ENCODE measurements around the gene TRIP11.

Gene TRIP11

GRCh38 chr14:91975763-91976162 lies 64.1 kb downstream of the TRIP11 start:
- no peak for TF ChIP-seq CTCF (IDR thresholded peaks at IDR 0.05)

GRCh38 chr14:91971188-91971778 lies 68.6 kb downstream of the TRIP11 start:
- no peak for TF ChIP-seq CTCF (IDR thresholded peaks at IDR 0.05)

More at GRCh38 chr14:91975763-91976162, 64.1 kb downstream of the TRIP11 start:
- Histone ChIP-seq H3K4me3 (ENCODE audit: low read depth in 1 of 2, low read length in 1 of 2) (no peak overlapping the region), H3K36me3 (peaks cover 43% of the 10 kb centered on the region), H3K4me1 (ENCODE audit: control insufficient read depth in 1 of 2, insufficient read depth in 1 of 2, low read depth in 1 of 2, low read length in 1 of 2) (no peaks in the 10 kb centered on the region), H3K27ac (no peak overlapping the region), H3K27me3 (no peaks in the 10 kb centered on the region), H3K9me3 (no peaks in the 10 kb centered on the region)

GRCh38 chr14:91968280-91968679 lies 71.6 kb downstream of the TRIP11 start:
- H3K27me3 ChIP-seq = no peaks in the 10 kb centered on the region
- peaks cover 53% of the 10 kb centered on the region for H3K36me3 ChIP-seq
- H3K9me3 ChIP-seq = no peaks in the 10 kb centered on the region
- H3K4me3 ChIP-seq (ENCODE audit: low read depth in 1 of 2, low read length in 1 of 2) = no peak overlapping the region
- no peak for TF ChIP-seq CTCF (IDR thresholded peaks at IDR 0.05)
- no peak overlapping the region for H3K27ac ChIP-seq
- no peaks in the 10 kb centered on the region for H3K4me1 ChIP-seq (ENCODE audit: control insufficient read depth in 1 of 2, insufficient read depth in 1 of 2, low read depth in 1 of 2, low read length in 1 of 2)

More at GRCh38 chr14:91971188-91971778, 68.6 kb downstream of the TRIP11 start:
- H3K36me3 ChIP-seq = peaks cover 71% of the 10 kb centered on the region
- no peaks in the 10 kb centered on the region for H3K4me1 ChIP-seq (ENCODE audit: control insufficient read depth in 1 of 2, insufficient read depth in 1 of 2, low read depth in 1 of 2, low read length in 1 of 2)
- no peaks in the 10 kb centered on the region for H3K9me3 ChIP-seq
- H3K4me3 ChIP-seq (ENCODE audit: low read depth in 1 of 2, low read length in 1 of 2) = no peak overlapping the region
- H3K27me3 ChIP-seq = no peaks in the 10 kb centered on the region
- no peak overlapping the region for H3K27ac ChIP-seq

GRCh38 chr14:91964724-91965123 lies 75.1 kb downstream of the TRIP11 start:
- peaks cover 24% of the 10 kb centered on the region for H3K36me3 ChIP-seq
- H3K4me3 ChIP-seq (ENCODE audit: low read depth in 1 of 2, low read length in 1 of 2) = no peak overlapping the region
- no peaks in the 10 kb centered on the region for H3K9me3 ChIP-seq
- TF ChIP-seq CTCF (IDR thresholded peaks at IDR 0.05) = no peak
- no peaks in the 10 kb centered on the region for H3K4me1 ChIP-seq (ENCODE audit: control insufficient read depth in 1 of 2, insufficient read depth in 1 of 2, low read depth in 1 of 2, low read length in 1 of 2)
- no peaks in the 10 kb centered on the region for H3K27me3 ChIP-seq
- no peak overlapping the region for H3K27ac ChIP-seq

GRCh38 chr14:91964011-91964410 lies 75.8 kb downstream of the TRIP11 start:
- Histone ChIP-seq H3K36me3 (peaks cover 17% of the 10 kb centered on the region), H3K4me3 (ENCODE audit: low read depth in 1 of 2, low read length in 1 of 2) (no peak overlapping the region), H3K9me3 (no peaks in the 10 kb centered on the region), H3K27me3 (no peaks in the 10 kb centered on the region), H3K4me1 (ENCODE audit: control insufficient read depth in 1 of 2, insufficient read depth in 1 of 2, low read depth in 1 of 2, low read length in 1 of 2) (no peaks in the 10 kb centered on the region), H3K27ac (no peak overlapping the region)
- no peak for TF ChIP-seq CTCF (IDR thresholded peaks at IDR 0.05)
